ENCODE data around the gene HOXD10. TPM values are rescaled to one million over a fixed set of nuclear protein-coding genes. Genes with fewer than 3 reads are reported as not detected.

The HOXD10 gene
- total RNA-seq, 1 experiment from 2014 or later, result 88.6 TPM

DNA sequence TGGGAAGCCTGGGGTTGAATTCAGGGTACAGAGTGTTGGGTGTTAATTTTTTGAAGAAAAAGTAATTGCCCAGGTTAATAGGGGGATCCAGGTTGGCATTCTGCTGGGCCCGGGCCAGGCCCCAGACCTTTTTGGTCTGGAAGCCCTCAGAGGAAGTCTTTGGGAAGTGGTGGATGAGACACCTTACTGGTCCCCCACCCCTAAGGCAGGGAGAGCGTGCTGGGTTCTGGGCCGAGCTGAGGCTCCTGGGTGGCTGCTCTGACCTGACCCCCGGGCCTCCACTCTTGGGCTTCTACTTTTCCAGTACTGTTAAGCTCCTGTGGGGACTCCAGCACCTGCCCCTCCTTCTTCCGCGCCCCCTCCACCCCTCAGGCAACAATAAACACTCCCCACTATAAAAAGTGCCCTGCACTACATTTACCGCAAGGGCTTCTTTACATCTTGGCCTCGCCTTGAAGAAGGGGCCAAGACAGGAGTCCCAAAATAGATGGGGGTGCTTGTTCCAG, 39.8 kb downstream of the HOXD10 start:
- intact Hi-C loops (cut with micrococcal nuclease; ENCODE audit: unreplicated experiment), result loop anchor here (5.0 kb wide), 1 partner anchor 301 kb away; no protein-coding TSS in a partner anchor
- DNase-seq (ENCODE audit: low spot score), result no peak
- no peaks in the 10 kb centered on the region for H3K27me3 ChIP-seq (replicated peaks; ENCODE audit: insufficient read depth, low read depth, low read length, poor library complexity)
- H3K27ac ChIP-seq (ENCODE audit: low read depth, low read length, poor library complexity, severe bottlenecking), result no peak overlapping the region
- H3K9me3 ChIP-seq (ENCODE audit: low read depth, low read length, poor library complexity, severe bottlenecking), result no peaks in the 10 kb centered on the region
- no TSS peak for BruUV-seq (replicated peaks)
- no peak overlapping the region for H3K4me3 ChIP-seq (ENCODE audit: low read depth, low read length, poor library complexity, severe bottlenecking)
- ChIA-PET CTCF (no interaction called here), POLR2A (ENCODE audit: low non-redundant PET) (no interaction called here)
- H3K36me3 ChIP-seq (ENCODE audit: insufficient read depth, low read length, poor library complexity, severe bottlenecking), result peaks cover 54% of the 10 kb centered on the region
- TF ChIP-seq, protein P1, sequence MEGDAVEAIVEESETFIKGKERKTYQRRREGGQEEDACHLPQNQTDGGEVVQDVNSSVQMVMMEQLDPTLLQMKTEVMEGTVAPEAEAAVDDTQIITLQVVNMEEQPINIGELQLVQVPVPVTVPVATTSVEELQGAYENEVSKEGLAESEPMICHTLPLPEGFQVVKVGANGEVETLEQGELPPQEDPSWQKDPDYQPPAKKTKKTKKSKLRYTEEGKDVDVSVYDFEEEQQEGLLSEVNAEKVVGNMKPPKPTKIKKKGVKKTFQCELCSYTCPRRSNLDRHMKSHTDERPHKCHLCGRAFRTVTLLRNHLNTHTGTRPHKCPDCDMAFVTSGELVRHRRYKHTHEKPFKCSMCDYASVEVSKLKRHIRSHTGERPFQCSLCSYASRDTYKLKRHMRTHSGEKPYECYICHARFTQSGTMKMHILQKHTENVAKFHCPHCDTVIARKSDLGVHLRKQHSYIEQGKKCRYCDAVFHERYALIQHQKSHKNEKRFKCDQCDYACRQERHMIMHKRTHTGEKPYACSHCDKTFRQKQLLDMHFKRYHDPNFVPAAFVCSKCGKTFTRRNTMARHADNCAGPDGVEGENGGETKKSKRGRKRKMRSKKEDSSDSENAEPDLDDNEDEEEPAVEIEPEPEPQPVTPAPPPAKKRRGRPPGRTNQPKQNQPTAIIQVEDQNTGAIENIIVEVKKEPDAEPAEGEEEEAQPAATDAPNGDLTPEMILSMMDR (conservative IDR thresholded peaks at IDR 0.05; ENCODE audit: low read depth, low read length), result no peak
- TF ChIP-seq EZH2 (IDR thresholded peaks at IDR 0.05; ENCODE audit: borderline replicate concordance, low read depth, low read length, poor library complexity, severe bottlenecking), result no peak
- peaks cover 28% of the 10 kb centered on the region for H3K4me1 ChIP-seq (ENCODE audit: insufficient read depth, low read length, poor library complexity, severe bottlenecking)

DNA sequence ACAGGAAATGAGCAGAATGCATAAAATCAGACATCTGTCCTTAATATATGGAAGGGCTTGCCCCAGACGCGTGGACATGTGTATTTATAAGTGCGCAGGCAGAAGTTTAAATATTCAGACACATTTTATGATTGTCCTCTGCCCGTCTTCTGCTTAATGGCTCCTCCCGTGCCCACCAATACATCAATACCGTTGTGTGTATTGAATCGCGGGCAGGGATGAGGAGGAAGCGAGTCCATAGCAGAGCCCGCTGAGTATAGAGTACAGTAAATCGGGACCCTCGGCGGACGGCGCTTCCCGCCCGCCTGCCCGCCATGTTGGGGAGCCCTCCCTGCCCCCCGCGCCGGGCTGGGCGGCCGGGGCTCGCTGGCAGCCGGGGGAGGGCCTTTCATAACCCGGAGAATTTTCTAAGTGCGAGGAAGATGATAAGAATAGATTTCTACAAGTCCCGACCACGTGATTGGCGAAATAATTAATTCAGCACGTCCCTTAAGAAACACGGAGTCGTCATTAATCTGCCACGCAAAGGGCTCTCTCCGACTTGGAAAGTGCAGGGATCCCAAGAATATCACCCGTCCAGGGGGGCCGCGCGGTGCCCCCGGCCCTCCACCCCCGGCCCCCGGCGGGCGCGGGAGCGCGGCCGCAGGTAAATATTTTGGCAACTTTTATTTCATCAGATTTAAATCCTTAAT, 40.4 kb downstream of the HOXD10 start, which contains the start of gene HOXD3:
TSS of gene HOXD3 (plus strand) at position 501 of the 692 bp plus-strand sequence. CDS start 11,808 bp downstream, outside the sequence.
- H3K27ac ChIP-seq (ENCODE audit: low read depth, low read length, poor library complexity, severe bottlenecking), result peak within 1 kb of the TSS; percentile 85
- ChIA-PET CTCF (no interaction called here), POLR2A (ENCODE audit: low non-redundant PET) (no interaction called here)
- intact Hi-C loops (cut with micrococcal nuclease; ENCODE audit: unreplicated experiment), result loop anchor here (5.0 kb wide), 1 partner anchor 300 kb away; no protein-coding TSS in a partner anchor
- H3K9me3 ChIP-seq (ENCODE audit: low read depth, low read length, poor library complexity, severe bottlenecking), result no peaks in the 10 kb centered on the region
- no peak for DNase-seq (ENCODE audit: low spot score)
- peak within 1 kb of the TSS; percentile 48 for H3K4me3 ChIP-seq (ENCODE audit: low read depth, low read length, poor library complexity, severe bottlenecking)
- peaks cover 48% of the 10 kb centered on the region for H3K36me3 ChIP-seq (ENCODE audit: insufficient read depth, low read length, poor library complexity, severe bottlenecking)
- no peaks in the 10 kb centered on the region for H3K27me3 ChIP-seq (replicated peaks; ENCODE audit: insufficient read depth, low read depth, low read length, poor library complexity)
- H3K4me1 ChIP-seq (ENCODE audit: insufficient read depth, low read length, poor library complexity, severe bottlenecking), result peaks cover 28% of the 10 kb centered on the region
- TF ChIP-seq EZH2 (IDR thresholded peaks at IDR 0.05; ENCODE audit: borderline replicate concordance, low read depth, low read length, poor library complexity, severe bottlenecking), result no peak
- TF ChIP-seq, protein P1 (conservative IDR thresholded peaks at IDR 0.05; ENCODE audit: low read depth, low read length), result no peak
- no TSS peak for BruUV-seq (replicated peaks)

DNA sequence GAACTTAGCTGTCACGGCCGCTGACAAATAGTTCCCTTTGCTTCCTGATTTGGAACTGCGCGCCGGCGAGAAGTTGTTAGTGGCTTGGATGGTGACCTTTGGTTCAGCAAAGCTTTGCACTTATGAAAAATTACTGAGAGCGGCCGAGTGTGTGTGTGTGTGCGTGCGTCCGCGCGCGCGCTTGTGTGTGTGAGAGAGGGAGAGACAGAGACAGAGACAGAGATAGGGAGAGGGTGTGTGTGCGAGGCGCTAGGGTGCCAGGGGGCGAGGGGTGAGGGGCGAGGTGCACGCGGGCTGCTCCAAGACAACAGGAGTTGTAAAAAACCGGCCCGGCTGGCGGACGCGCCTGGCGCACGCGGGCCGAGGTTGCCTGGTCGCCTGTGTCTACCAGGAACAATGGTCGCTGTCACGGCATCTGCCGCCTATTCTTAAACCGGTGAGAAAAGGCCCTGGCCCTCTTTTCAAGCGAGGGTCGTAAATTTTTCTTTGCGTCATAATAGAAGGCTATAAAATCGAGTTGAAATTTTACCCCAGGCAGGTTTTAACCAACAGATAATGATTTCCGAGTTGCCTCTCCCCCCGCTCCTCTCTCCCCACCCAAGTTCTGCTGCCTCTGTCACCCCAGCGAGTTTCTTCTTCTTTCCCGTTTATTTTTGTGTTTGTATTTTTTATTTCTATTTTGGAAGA, 41.1 kb downstream of the HOXD10 start:
- ChIA-PET CTCF (no interaction called here), POLR2A (ENCODE audit: low non-redundant PET) (no interaction called here)
- Histone ChIP-seq H3K36me3 (ENCODE audit: insufficient read depth, low read length, poor library complexity, severe bottlenecking) (peaks cover 43% of the 10 kb centered on the region), H3K4me3 (ENCODE audit: low read depth, low read length, poor library complexity, severe bottlenecking) (peak overlapping the region; percentile 48), H3K9me3 (ENCODE audit: low read depth, low read length, poor library complexity, severe bottlenecking) (no peaks in the 10 kb centered on the region), H3K4me1 (ENCODE audit: insufficient read depth, low read length, poor library complexity, severe bottlenecking) (peaks cover 28% of the 10 kb centered on the region), H3K27ac (ENCODE audit: low read depth, low read length, poor library complexity, severe bottlenecking) (peak overlapping the region; percentile 85), H3K27me3 (replicated peaks; ENCODE audit: insufficient read depth, low read depth, low read length, poor library complexity) (no peaks in the 10 kb centered on the region)
- intact Hi-C loops (cut with micrococcal nuclease; ENCODE audit: unreplicated experiment), result loop anchor here (5.0 kb wide), 1 partner anchor 300 kb away; no protein-coding TSS in a partner anchor
- BruUV-seq (replicated peaks), result no TSS peak
- TF ChIP-seq, protein P1 (conservative IDR thresholded peaks at IDR 0.05; ENCODE audit: low read depth, low read length), result no peak
- no peak for TF ChIP-seq EZH2 (IDR thresholded peaks at IDR 0.05; ENCODE audit: borderline replicate concordance, low read depth, low read length, poor library complexity, severe bottlenecking)
- DNase-seq (ENCODE audit: low spot score), result peak; percentile 61
